MM.1S (cell line): ENCODE results near the gene LDHAL6B.

Experiments
- DNase-seq: peaks from one replicate; pipeline ENCODE4 v3.0.0-alpha.2; 2015
- H2AFZ ChIP-seq: fragments of 300-600 bp; sonication (generic); 2 replicates; pipeline ENCODE4 v1.6.0; 2016; ENCODE audit warnings: antibody characterized with exemption, low read length
- H3F3A ChIP-seq: fragments of 300-600 bp; sonication (generic); 2 replicates; pipeline ENCODE4 v1.6.1; 2016; ENCODE audit warnings: mild to moderate bottlenecking, antibody characterized with exemption, low read length, moderate library complexity, mixed read lengths; ENCODE audit not compliant: insufficient read depth
- H3K27ac ChIP-seq: fragments of 300-600 bp; sonication (generic); 2 replicates; pipeline ENCODE4 v1.5.1; 2016; ENCODE audit warnings: mild to moderate bottlenecking, low read length
- H3K27me3 ChIP-seq: fragments of 300-600 bp; sonication (generic); replicated peaks from 2 replicates; pipeline ENCODE4 v1.6.0; 2016; ENCODE audit warnings: low read length; ENCODE audit not compliant: insufficient read depth
- H3K36me3 ChIP-seq: fragments of 300-600 bp; sonication (generic); replicated peaks from 2 replicates; pipeline ENCODE4 v1.6.1; 2016; ENCODE audit warnings: mild to moderate bottlenecking, low read length, mixed read lengths; ENCODE audit not compliant: insufficient read depth
- H3K4me1 ChIP-seq: fragments of 300-600 bp; sonication (generic); 2 replicates; pipeline ENCODE4 v1.6.1; 2016; ENCODE audit warnings: low read length, mixed read lengths
- H3K4me2 ChIP-seq: fragments of 300-600 bp; sonication (generic); 2 replicates; pipeline ENCODE4 v1.6.0; 2016; ENCODE audit warnings: low read depth, low read length
- H3K4me3 ChIP-seq: fragments of 300-600 bp; sonication (generic); 2 replicates; pipeline ENCODE4 v1.5.1; 2016; ENCODE audit warnings: low read length, mixed read lengths
- H3K79me2 ChIP-seq: fragments of 300-600 bp; sonication (generic); 2 replicates; pipeline ENCODE4 v1.6.1; 2016; ENCODE audit warnings: mixed run types, low read length, mixed read lengths
- H3K9ac ChIP-seq: fragments of 300-600 bp; sonication (generic); 2 replicates; pipeline ENCODE4 v1.6.1; 2016; ENCODE audit warnings: low read length, mixed read lengths
- H3K9me2 ChIP-seq: fragments of 300-600 bp; sonication (generic); replicated peaks from 2 replicates; pipeline ENCODE4 v1.6.1; 2016; ENCODE audit warnings: mild to moderate bottlenecking, low read length, mixed read lengths; ENCODE audit not compliant: insufficient read depth
- H3K9me3 ChIP-seq: fragments of 300-600 bp; sonication (generic); replicated peaks from 2 replicates; pipeline ENCODE4 v1.6.1; 2016; ENCODE audit warnings: mild to moderate bottlenecking, low read length, mixed read lengths; ENCODE audit not compliant: insufficient read depth
- H4K20me1 ChIP-seq: fragments of 300-600 bp; sonication (generic); 2 replicates; pipeline ENCODE4 v1.6.1; 2016; ENCODE audit warnings: mild to moderate bottlenecking, low read length, moderate library complexity, mixed read lengths; ENCODE audit not compliant: insufficient read depth
- EZH2 ChIP-seq: fragments of 300-600 bp; sonication (generic); optimal IDR thresholded peaks from 2 replicates; pipeline ENCODE3; 2017; ENCODE audit warnings: low read depth, mild to moderate bottlenecking, antibody characterized with exemption, low read length, mixed read lengths
- EZH2phosphoT487 ChIP-seq: fragments of 300-600 bp; sonication (generic); IDR thresholded peaks from 2 replicates; pipeline ENCODE4 v1.6.1; 2018; ENCODE audit warnings: antibody characterized with exemption, low read length
- TF ChIP-seq, protein P1 (sequence below): fragments of 300-600 bp; sonication (generic); IDR thresholded peaks from 2 replicates; pipeline ENCODE4 v1.5.1; 2016; ENCODE audit warnings: antibody characterized with exemption, low read length, mixed read lengths

Gene LDHAL6B

GRCh38 chr15:59230531-59231055 lies 23.9 kb downstream of the LDHAL6B start:
- TF ChIP-seq EZH2phosphoT487: no peak
- no peak for TF ChIP-seq EZH2
- TF ChIP-seq, protein P1, sequence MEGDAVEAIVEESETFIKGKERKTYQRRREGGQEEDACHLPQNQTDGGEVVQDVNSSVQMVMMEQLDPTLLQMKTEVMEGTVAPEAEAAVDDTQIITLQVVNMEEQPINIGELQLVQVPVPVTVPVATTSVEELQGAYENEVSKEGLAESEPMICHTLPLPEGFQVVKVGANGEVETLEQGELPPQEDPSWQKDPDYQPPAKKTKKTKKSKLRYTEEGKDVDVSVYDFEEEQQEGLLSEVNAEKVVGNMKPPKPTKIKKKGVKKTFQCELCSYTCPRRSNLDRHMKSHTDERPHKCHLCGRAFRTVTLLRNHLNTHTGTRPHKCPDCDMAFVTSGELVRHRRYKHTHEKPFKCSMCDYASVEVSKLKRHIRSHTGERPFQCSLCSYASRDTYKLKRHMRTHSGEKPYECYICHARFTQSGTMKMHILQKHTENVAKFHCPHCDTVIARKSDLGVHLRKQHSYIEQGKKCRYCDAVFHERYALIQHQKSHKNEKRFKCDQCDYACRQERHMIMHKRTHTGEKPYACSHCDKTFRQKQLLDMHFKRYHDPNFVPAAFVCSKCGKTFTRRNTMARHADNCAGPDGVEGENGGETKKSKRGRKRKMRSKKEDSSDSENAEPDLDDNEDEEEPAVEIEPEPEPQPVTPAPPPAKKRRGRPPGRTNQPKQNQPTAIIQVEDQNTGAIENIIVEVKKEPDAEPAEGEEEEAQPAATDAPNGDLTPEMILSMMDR: no peak
- Histone ChIP-seq H3K9me2 (no peaks in the 10 kb centered on the region), H3K27me3 (no peaks in the 10 kb centered on the region), H2AFZ (no peak overlapping the region), H3K9me3 (no peaks in the 10 kb centered on the region), H3F3A (no peaks in the 10 kb centered on the region), H3K79me2 (no peaks in the 10 kb centered on the region), H3K4me3 (no peak overlapping the region), H4K20me1 (no peaks in the 10 kb centered on the region), H3K4me1 (no peaks in the 10 kb centered on the region), H3K36me3 (no peaks in the 10 kb centered on the region), H3K27ac (no peak overlapping the region), H3K9ac (no peak overlapping the region), H3K4me2 (no peak overlapping the region)
- no peak for DNase-seq

DNA sequence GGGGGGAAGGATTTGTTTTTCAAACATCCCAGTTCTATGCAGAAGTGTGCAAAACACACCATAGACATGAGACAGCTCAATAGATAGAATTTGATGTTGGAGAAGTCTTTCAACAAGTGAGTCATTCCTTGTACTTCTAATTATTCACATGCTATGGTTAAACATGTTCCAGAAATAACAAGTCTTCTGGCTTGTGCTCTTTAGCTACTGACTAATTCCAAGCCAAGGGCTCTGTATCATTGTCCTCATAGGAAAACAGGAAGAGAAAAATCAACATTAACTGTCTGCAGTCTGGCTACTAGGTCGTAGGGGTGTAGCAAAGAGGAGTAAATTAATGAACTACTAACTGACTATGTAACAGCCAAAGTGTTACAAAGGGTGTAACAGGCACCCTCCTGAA lies 25.8 kb downstream of the LDHAL6B start:
- no peak overlapping the region for H2AFZ ChIP-seq
- no peaks in the 10 kb centered on the region for H3K27me3 ChIP-seq
- TF ChIP-seq EZH2 (no peak), EZH2phosphoT487 (no peak)
- TF ChIP-seq, protein P1: no peak
- no peaks in the 10 kb centered on the region for H4K20me1 ChIP-seq
- H3K9ac ChIP-seq: no peak overlapping the region
- H3K9me3 ChIP-seq: no peaks in the 10 kb centered on the region
- no peaks in the 10 kb centered on the region for H3K36me3 ChIP-seq
- no peak overlapping the region for H3K4me3 ChIP-seq
- H3K4me2 ChIP-seq: no peak overlapping the region
- no peaks in the 10 kb centered on the region for H3K79me2 ChIP-seq
- no peak for DNase-seq
- H3K27ac ChIP-seq: no peak overlapping the region
- peaks cover 7% of the 10 kb centered on the region for H3K4me1 ChIP-seq
- H3K9me2 ChIP-seq: no peaks in the 10 kb centered on the region
- peaks cover 3% of the 10 kb centered on the region; the same call in 1 of the 2 replicates for H3F3A ChIP-seq

DNA sequence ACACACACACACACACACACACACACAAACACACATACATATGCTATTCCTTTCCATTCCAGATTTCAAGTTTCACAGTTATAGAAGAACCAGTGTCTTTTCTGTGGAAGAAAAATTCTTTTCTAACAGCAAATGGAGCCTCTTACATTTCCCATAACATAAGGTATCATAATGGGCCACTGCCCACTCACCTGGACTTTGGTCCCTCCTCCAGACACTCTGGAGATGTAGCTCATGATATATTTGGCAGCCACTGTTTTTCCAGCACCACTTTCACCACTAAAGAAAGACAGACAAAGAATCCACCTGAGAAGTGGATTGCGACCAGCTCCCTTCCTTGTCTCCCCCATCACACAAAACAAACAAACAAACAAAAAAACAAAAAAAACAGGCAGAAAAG lies 29.8 kb downstream of the LDHAL6B start:
- H3K27ac ChIP-seq: peak overlapping the region; percentile 78; the same call in 1 of the 2 replicates
- no peak overlapping the region for H3K4me3 ChIP-seq
- peaks cover 7% of the 10 kb centered on the region; the same call in 1 of the 2 replicates for H3F3A ChIP-seq
- H3K36me3 ChIP-seq: no peaks in the 10 kb centered on the region
- peaks cover 7% of the 10 kb centered on the region for H3K4me1 ChIP-seq
- H3K9ac ChIP-seq: peak overlapping the region; percentile 5; the same call in 1 of the 2 replicates
- H2AFZ ChIP-seq: peak overlapping the region; percentile 10; the same call in 1 of the 2 replicates
- no peaks in the 10 kb centered on the region for H3K9me3 ChIP-seq
- no peaks in the 10 kb centered on the region for H4K20me1 ChIP-seq
- DNase-seq: no peak
- peak overlapping the region; percentile 62; the same call in 1 of the 2 replicates for H3K4me2 ChIP-seq
- H3K9me2 ChIP-seq: no peaks in the 10 kb centered on the region
- H3K79me2 ChIP-seq: no peaks in the 10 kb centered on the region
- H3K27me3 ChIP-seq: no peaks in the 10 kb centered on the region
- TF ChIP-seq EZH2 (no peak), EZH2phosphoT487 (no peak)
- TF ChIP-seq, protein P1: no peak
